Neural cell (in vitro differentiated cells): ENCODE data around the gene IRF2BPL. TPM values are rescaled to one million over a fixed set of nuclear protein-coding genes. Genes with fewer than 3 reads are reported as not detected.

Experiments
- H2AFZ ChIP-seq: fragments of 200-600, 300-800 bp; sonication (generic), shearing (Covaris generic); 2 replicates; pipeline ENCODE4 v1.6.0; 2014; ENCODE audit warnings: low read depth, mild to moderate bottlenecking, antibody characterized with exemption, low read length, moderate library complexity
- H3F3A ChIP-seq: fragments of 200-600 bp; shearing (Covaris generic); 2 replicates; pipeline ENCODE4 v1.6.1; 2016; ENCODE audit warnings: mild to moderate bottlenecking, moderate library complexity, mixed read lengths, antibody characterized with exemption, low read length; ENCODE audit not compliant: insufficient read depth, poor library complexity, severe bottlenecking
- H3K27ac ChIP-seq: fragments of 200-600, 300-800 bp; sonication (generic), shearing (Covaris generic); 2 replicates; pipeline ENCODE4 v1.5.1; 2014; ENCODE audit warnings: mild to moderate bottlenecking, low read length, moderate library complexity
- H3K27me3 ChIP-seq: fragments of 300-800, 200-600 bp; sonication (generic), shearing (Covaris generic); 2 replicates; pipeline ENCODE4 v1.6.0; 2014; ENCODE audit warnings: mild to moderate bottlenecking, low read depth, low read length, moderate library complexity; ENCODE audit not compliant: insufficient read depth
- H3K36me3 ChIP-seq: fragments of 300-800, 200-600 bp; sonication (generic), shearing (Covaris generic); 2 replicates; pipeline ENCODE4 v1.5.1; 2014; ENCODE audit warnings: mild to moderate bottlenecking, antibody characterized with exemption, low read length, moderate library complexity; ENCODE audit not compliant: insufficient read depth
- H3K4me2 ChIP-seq: fragments of 300-800, 200-600 bp; sonication (generic), shearing (Covaris generic); 2 replicates; pipeline ENCODE4 v1.6.0; 2014; ENCODE audit warnings: mild to moderate bottlenecking, low read length
- H3K4me3 ChIP-seq: fragments of 300-800, 200-600 bp; sonication (generic), shearing (Covaris generic); 2 replicates; pipeline ENCODE4 v1.5.1; 2014; ENCODE audit warnings: mild to moderate bottlenecking, low read length, moderate library complexity
- H3K79me2 ChIP-seq: fragments of 200-600 bp; shearing (Covaris generic); replicated peaks from 2 replicates; pipeline ENCODE4 v1.6.0; 2014; ENCODE audit warnings: mild to moderate bottlenecking, low read length, moderate library complexity; ENCODE audit not compliant: insufficient read depth
- H3K9ac ChIP-seq: fragments of 300-800, 200-600 bp; sonication (generic), shearing (Covaris generic); 2 replicates; pipeline ENCODE4 v1.6.1; 2016; ENCODE audit warnings: mild to moderate bottlenecking, low read length, mixed read lengths
- H3K9me2 ChIP-seq: fragments of 200-600 bp; shearing (Covaris generic); 2 replicates; pipeline ENCODE4 v1.6.1; 2016; ENCODE audit warnings: mild to moderate bottlenecking, low read length, mixed read lengths; ENCODE audit not compliant: insufficient read depth
- H3K9me3 ChIP-seq: fragments of 200-600, 300-800 bp; sonication (generic), shearing (Covaris generic); 2 replicates; pipeline ENCODE4 v1.6.1; 2016; ENCODE audit warnings: mild to moderate bottlenecking, mixed run types, low read length, moderate library complexity, mixed read lengths
- H4K20me1 ChIP-seq: fragments of 200-600 bp; shearing (Covaris generic); 2 replicates; pipeline ENCODE4 v1.6.1; 2016; ENCODE audit warnings: mild to moderate bottlenecking, mixed run types; ENCODE audit not compliant: insufficient read depth
- EP300 ChIP-seq: fragments of 450-650 bp; conservative IDR thresholded peaks from 2 replicates; pipeline ENCODE4 v1.6.1; 2014; ENCODE audit warnings: antibody characterized with exemption, mild to moderate bottlenecking, moderate library complexity; ENCODE audit not compliant: poor library complexity, severe bottlenecking
- EZH2 ChIP-seq: fragments of 200-600, 300-800 bp; shearing (Covaris generic), sonication (generic); IDR thresholded peaks from 2 replicates; pipeline ENCODE4 v1.6.1; 2014; ENCODE audit warnings: antibody characterized with exemption, low read length, borderline replicate concordance, mild to moderate bottlenecking; ENCODE audit not compliant: insufficient read depth, poor library complexity, severe bottlenecking
- MXI1 ChIP-seq: fragments of 450-650 bp; conservative IDR thresholded peaks from 2 replicates; pipeline ENCODE4 v1.6.1; 2014; ENCODE audit warnings: antibody characterized with exemption, mild to moderate bottlenecking; ENCODE audit not compliant: poor library complexity, severe bottlenecking
- POLR2AphosphoS5 ChIP-seq: IDR thresholded peaks from 2 replicates; pipeline ENCODE4 v1.6.1; 2012
- RAD21 ChIP-seq: fragments of 450-650 bp; conservative IDR thresholded peaks from 2 replicates; pipeline ENCODE4 v1.6.1; 2014; ENCODE audit warnings: antibody characterized with exemption, mild to moderate bottlenecking, moderate library complexity
- SMC3 ChIP-seq: fragments of 450-650 bp; conservative IDR thresholded peaks from 2 replicates; pipeline ENCODE4 v1.6.1; 2014; ENCODE audit warnings: antibody characterized with exemption, mild to moderate bottlenecking, moderate library complexity; ENCODE audit not compliant: poor library complexity
- TAF1 ChIP-seq: IDR thresholded peaks from 2 replicates; pipeline ENCODE4 v1.6.1; 2012; ENCODE audit warnings: low read depth
- polyA plus RNA-seq: library from polyadenylated mRNA; depleted of rRNA; stranded (reverse); fragments of >200 nt; gene quantifications from 2 replicates; pipeline ENCODE4 v1.2.3, GENCODE V29; 2014
- TF ChIP-seq, protein P1 (sequence below): fragments of 450-650 bp; IDR thresholded peaks from 2 replicates; pipeline ENCODE4 v1.5.1; 2014; ENCODE audit warnings: antibody characterized with exemption, mild to moderate bottlenecking, moderate library complexity; ENCODE audit not compliant: poor library complexity, severe bottlenecking
- TF ChIP-seq, protein P2 (sequence below): IDR thresholded peaks from 2 replicates; pipeline ENCODE4 v1.6.1; 2012; ENCODE audit warnings: borderline replicate concordance

IRF2BPL gene
- polyA plus RNA-seq, 1 donor from 2014 or later, result 42.9 TPM

DNA sequence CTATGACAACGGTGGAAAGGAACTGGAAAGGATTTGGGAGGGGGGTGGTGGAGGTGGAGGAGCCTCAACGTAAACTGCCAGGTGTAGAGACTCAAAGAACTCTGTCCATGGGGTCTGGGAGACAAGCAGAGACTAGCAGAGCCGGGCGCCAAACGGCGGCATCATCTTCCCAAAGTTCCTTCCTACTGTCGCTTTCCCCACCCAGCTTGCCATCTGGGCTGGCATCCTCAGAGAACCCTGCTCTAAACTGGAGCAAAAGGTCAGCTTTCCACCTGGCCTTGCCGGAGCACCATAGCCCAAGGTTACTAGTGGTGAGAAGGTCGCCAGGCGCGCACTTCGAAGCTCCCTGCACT lies 4.0 kb upstream of the IRF2BPL start:
- Histone ChIP-seq H3F3A (peaks cover 3% of the 10 kb centered on the region), H3K4me2 (no peak overlapping the region), H3K9me3 (no peaks in the 10 kb centered on the region), H3K79me2 (peaks cover 13% of the 10 kb centered on the region), H2AFZ (peak overlapping the region; percentile 25), H3K9me2 (no peaks in the 10 kb centered on the region), H3K27ac (peak overlapping the region; percentile 47), H3K27me3 (no peaks in the 10 kb centered on the region), H3K4me3 (peak overlapping the region; percentile 55), H3K36me3 (no peaks in the 10 kb centered on the region), H4K20me1 (no peaks in the 10 kb centered on the region), H3K9ac (peak overlapping the region; percentile 60)
- TF ChIP-seq, protein P1, sequence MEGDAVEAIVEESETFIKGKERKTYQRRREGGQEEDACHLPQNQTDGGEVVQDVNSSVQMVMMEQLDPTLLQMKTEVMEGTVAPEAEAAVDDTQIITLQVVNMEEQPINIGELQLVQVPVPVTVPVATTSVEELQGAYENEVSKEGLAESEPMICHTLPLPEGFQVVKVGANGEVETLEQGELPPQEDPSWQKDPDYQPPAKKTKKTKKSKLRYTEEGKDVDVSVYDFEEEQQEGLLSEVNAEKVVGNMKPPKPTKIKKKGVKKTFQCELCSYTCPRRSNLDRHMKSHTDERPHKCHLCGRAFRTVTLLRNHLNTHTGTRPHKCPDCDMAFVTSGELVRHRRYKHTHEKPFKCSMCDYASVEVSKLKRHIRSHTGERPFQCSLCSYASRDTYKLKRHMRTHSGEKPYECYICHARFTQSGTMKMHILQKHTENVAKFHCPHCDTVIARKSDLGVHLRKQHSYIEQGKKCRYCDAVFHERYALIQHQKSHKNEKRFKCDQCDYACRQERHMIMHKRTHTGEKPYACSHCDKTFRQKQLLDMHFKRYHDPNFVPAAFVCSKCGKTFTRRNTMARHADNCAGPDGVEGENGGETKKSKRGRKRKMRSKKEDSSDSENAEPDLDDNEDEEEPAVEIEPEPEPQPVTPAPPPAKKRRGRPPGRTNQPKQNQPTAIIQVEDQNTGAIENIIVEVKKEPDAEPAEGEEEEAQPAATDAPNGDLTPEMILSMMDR, result no peak
- TF ChIP-seq POLR2AphosphoS5 (no peak), MXI1 (no peak), EP300 (no peak), RAD21 (no peak), TAF1 (no peak), SMC3 (no peak), EZH2 (no peak)
- TF ChIP-seq, protein P2, sequence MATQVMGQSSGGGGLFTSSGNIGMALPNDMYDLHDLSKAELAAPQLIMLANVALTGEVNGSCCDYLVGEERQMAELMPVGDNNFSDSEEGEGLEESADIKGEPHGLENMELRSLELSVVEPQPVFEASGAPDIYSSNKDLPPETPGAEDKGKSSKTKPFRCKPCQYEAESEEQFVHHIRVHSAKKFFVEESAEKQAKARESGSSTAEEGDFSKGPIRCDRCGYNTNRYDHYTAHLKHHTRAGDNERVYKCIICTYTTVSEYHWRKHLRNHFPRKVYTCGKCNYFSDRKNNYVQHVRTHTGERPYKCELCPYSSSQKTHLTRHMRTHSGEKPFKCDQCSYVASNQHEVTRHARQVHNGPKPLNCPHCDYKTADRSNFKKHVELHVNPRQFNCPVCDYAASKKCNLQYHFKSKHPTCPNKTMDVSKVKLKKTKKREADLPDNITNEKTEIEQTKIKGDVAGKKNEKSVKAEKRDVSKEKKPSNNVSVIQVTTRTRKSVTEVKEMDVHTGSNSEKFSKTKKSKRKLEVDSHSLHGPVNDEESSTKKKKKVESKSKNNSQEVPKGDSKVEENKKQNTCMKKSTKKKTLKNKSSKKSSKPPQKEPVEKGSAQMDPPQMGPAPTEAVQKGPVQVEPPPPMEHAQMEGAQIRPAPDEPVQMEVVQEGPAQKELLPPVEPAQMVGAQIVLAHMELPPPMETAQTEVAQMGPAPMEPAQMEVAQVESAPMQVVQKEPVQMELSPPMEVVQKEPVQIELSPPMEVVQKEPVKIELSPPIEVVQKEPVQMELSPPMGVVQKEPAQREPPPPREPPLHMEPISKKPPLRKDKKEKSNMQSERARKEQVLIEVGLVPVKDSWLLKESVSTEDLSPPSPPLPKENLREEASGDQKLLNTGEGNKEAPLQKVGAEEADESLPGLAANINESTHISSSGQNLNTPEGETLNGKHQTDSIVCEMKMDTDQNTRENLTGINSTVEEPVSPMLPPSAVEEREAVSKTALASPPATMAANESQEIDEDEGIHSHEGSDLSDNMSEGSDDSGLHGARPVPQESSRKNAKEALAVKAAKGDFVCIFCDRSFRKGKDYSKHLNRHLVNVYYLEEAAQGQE, result no peak

DNA sequence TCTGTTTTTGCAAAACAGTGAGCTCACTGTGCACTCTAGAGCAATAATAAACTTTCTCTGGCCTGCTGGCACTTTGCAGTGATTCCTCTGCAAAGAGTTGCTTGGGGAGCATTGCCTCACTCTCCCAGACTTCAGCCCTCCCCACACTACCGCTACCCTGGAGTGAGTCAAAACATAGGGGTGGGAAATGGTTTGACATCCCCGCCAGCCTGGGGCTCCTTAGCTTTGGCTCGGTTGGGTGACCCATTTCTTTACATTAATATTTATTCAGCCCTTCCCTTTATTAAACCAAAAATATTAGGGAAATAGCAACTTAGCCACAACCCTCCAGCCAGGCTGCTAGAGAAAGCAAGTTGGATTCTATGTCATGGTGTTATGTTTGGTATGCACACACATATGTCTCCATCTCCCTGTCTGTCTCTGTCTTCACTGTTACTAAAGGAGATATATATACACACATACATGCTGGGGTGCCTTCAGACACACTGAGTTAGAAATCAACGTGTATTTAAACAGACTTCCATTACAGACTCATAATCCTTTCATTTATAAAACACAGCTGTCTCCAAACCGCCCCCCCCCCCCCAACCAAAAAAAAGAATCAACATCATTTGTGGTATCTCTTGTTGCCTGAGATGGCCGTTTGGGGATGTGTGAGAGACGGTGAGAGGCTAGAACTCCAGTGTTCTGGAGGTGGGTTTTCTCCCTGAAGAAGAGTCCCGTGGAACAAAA lies 3.4 kb upstream of the IRF2BPL start:
- Histone ChIP-seq H3K36me3 (no peaks in the 10 kb centered on the region), H3F3A (peaks cover 3% of the 10 kb centered on the region), H3K27me3 (no peaks in the 10 kb centered on the region), H3K27ac (peak overlapping the region; percentile 47), H3K9me3 (no peaks in the 10 kb centered on the region), H3K9me2 (no peaks in the 10 kb centered on the region), H3K4me2 (no peak overlapping the region), H3K79me2 (peaks cover 14% of the 10 kb centered on the region), H2AFZ (no peak overlapping the region), H3K9ac (peak overlapping the region; percentile 60), H3K4me3 (no peak overlapping the region), H4K20me1 (peaks cover under 1% of the 10 kb centered on the region)
- TF ChIP-seq EZH2, result no peak
- TF ChIP-seq, protein P1, result no peak
- TF ChIP-seq TAF1, result no peak
- TF ChIP-seq MXI1, result no peak
- TF ChIP-seq POLR2AphosphoS5, result no peak
- no peak for TF ChIP-seq RAD21
- no peak for TF ChIP-seq EP300
- no peak for TF ChIP-seq SMC3
- TF ChIP-seq, protein P2, result no peak
